GM18519 (cell line): ENCODE results near the gene CHDH.

ENCODE experiments used
- ATAC-seq: cut with Tn5 transposase; IDR thresholded peaks from one replicate; pipeline ENCODE4 v1.9.1; 2021; ENCODE audit warnings: mild to moderate bottlenecking, moderate library complexity; ENCODE audit not compliant: unreplicated experiment, low FRiP score

CHDH gene

DNA sequence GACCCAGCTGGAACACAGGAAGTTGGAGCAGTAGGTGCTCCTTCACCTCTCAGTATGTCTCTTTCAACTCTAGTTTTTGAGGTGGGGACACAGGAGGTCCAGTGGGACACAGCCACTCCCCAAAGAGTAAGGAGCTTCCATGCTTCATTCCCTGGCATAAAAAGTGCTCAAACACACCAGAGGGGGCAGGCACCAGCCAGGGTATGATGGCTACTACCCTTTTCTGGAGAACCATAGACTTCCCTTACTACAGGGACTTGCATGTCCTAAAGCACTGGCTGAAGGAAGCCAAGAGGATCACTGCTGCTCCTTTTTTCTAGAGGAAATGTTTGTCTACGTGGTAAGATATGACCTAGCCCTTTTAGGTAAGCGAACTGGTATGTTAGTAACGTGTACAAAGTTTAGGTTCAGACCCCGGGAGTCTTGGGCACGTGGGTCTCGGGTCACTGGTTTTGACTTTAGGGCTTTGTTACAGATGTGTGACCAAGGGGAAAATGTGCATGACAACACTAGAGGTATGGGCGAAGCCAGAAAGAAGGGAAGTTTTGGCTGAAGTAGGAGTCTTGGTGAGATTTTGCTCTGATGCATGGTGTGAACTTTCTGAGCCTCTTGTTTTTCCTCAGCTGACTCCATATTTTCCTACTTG lies 12.0 kb upstream of the CHDH start:
- ATAC-seq, result no peak

DNA sequence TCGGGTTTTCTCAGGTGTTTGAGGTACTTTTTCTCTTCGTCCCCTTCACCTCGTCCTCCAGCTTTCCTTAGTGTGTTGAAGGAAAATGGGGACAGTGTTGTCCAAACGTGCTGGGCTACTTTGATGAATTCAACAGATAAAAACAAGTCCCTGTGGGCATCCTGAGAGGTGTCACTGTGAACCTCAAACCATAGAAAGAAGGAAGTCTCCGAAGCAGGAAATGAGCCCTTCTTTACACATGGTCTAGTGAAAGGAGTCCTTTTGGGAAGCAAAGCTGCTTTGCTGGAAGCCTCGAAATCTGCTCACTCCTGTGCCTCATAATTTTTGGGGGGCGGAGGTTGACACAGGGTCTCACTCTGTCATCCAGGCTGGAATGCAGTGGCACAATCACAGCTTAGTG lies 10.7 kb upstream of the CHDH start:
- ATAC-seq, result no peak

DNA sequence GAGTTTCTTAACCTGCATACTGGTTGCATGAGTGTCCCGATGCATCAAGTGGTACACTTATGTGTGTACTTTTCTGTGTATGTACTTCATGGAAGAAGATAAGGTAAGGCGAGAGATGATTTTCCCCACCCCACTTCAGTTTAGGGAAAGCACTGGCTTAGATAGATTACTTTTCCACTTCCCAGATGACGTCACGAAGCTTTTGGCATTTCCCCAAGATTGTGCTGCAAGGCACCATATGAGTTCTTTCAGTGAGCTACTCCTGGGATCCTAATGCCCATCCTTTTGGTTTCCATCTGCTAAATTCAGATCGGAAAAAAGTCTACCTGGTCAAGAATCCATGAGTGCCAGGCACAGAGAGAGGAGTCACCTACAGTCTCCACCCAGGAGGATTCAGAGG lies 4.7 kb upstream of the CHDH start:
- no peak for ATAC-seq

- no peak for ATAC-seq
Measured at GRCh38 chr3:53849916-53850315, 3.7 kb upstream of the CHDH start.

GRCh38 chr3:53846851-53847155 lies 584 bp upstream of the CHDH start:
- no peak for ATAC-seq

DNA sequence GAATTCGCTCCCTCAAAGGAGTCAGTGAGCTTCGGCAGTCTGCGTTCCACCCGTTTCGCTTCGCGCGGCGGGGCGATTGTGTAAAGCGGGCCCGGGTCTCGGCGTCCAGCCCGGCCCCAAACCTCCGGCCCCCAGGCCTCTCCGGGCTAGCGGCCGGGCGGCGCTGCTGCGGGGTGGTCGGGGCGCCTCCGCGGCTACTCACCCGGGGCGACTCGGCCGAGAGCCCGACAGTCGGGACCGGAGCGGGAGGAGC lies 412 bp downstream of the CHDH start:
- no peak for ATAC-seq

GRCh38 chr3:53845103-53845880 lies 927 bp downstream of the CHDH start:
- ATAC-seq, result no peak

DNA sequence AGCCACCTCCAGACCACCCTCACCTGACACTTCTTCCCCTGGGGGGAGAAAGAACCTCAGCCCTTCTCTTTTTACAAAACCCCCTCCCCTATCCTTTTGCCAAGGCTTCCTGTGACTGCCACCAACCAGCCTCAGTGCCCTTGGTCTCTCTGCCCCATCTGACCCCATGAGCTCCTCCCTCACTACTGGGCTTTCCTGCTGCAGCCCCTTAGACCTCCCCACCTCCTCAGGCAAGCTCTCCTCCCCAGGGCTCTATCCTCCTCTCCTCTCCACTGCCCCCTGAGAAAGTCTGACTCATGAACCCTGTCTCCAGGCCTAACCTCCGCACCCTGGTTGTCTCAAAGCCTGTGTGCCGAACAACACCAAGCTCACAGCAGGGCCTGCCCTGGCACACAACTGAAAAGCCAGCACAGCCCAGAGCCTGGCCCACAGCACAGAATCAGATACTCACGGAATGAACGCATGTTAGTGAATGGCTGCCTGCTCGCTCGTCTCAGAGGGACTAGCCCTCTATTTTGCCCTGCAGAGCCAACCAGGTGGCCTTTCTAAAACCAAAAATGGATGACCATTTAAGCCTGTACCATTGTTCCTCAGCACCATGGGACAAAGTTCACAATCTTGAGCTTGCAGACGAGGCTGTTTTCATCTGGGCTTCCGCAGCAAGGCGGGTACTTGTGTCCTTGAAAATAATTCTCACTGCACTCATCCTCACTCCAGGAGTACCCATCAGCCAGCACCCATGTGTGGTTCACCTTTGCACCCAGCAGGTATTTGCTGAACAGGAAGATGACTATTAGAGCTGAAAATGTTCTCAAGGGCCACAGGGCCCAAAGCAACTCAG lies 1.7 kb downstream of the CHDH start:
- ATAC-seq, result no peak

GRCh38 chr3:53843195-53844177 lies 2.7 kb downstream of the CHDH start:
- ATAC-seq, result no peak

DNA sequence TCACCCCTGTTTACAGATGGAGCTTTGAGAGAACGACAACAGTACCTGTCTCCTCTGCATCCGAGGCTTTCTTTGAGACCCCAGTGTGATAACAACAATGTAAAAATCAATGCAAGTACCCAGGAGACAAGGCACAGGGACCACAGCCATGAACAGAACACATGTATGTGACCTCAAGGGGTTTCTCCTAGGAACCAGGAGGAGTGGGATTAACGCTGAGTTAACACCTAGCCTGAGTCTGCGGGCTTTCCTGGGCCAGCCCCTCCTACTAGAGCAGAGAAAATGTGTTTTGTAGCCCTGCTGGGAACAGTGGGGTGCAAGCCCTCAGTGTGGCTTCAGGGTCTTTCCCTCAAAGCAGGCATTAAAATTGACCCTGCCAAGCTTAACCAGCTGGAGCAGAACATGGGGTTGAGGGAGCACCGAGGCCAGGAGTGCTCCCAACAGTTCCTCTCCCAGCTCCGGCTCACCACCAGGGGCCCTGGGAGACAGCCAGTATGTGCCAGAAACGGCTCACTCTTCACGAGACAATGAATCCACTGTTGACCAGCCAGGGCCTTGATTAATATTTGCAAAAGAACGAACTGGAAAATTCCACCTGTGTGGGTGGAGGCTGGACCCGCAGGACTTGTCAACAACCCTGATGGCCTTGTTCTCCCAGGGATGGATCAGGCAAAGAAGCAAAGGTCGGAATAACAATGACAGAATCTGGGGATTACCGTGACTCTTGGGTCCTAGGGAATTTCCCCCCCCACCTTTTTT lies 3.6 kb downstream of the CHDH start:
- ATAC-seq, result no peak

- no peak for ATAC-seq
Measured at GRCh38 chr3:53841296-53841695, 4.9 kb downstream of the CHDH start.

DNA sequence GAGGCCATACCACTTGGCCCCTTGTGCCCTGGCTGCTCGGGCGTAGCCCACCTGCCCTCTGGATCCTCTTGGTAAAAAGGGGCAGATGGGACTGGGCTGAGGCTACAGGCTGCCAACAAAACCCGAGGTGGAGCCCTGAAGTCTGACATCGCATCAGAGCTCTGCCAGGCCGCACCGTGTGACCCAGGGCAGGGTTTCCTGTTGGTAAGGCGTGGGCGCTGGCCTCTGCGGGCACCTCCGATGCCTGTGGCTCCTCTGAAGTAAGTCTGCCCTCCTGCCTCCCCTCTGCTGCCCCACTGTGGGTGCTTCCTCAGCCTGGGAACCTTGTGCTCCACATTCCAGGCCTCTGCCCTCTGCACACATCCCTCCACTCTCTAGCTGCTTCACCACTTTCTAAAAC lies 8.9 kb downstream of the CHDH start:
- no peak for ATAC-seq

DNA sequence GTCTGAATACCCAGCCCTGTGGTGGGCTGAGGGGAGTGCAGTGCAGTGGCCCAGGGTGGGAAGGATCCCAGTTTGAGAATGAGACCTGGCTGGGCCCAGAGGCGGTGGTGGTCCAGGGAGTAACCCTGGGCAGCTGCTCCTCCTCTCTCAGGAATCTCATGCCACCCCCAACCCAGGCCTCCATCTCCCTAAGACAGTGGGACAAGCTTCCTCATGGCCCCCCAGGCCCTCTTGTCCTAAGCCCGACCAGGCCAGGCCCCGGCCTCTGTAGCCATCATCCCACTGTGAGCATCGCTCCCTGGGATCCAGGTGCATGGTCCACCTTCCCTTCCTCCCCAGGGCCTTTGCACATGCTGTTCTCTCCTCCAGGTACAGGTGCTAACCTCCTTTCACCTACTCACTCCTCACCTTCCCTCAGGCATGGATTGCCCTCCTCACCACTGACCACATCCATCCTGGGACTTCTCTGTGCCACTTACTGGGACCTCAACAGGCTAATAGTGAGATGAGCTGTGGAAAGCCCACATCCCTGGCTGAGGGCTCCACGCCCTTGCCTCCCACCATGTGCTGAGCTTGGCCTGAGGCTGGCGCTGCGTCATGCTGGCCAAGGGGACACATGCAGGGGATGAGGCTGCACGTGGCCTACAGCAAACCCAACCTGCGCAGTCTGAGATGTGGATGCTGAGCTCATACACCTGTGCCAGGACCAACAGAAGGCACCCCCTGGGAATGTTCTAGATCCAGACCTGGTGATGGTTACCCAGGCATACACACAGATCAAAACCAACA lies 9.9 kb downstream of the CHDH start:
- ATAC-seq, result no peak

DNA sequence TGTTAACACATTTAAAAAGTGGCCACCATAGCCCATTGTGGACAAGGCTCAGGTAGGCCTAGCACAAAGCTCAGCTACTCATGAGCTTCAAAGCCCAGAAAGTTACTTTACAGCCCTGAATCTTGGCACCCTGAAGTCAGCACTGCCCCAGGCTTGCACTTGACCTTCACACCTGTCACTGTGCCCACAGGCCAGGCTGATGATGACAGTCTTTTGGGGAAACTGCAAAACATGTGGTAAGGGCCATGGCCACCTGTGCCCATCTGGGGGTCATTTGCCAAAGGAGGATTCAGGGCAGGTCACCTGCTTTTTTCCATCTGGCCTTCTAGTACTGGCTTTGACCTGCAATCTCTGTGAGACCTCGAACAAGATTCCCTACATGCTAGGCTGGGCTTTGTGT lies 11.0 kb downstream of the CHDH start:
- no peak for ATAC-seq

GRCh38 chr3:53834429-53835095 lies 11.7 kb downstream of the CHDH start:
- ATAC-seq, result no peak

DNA sequence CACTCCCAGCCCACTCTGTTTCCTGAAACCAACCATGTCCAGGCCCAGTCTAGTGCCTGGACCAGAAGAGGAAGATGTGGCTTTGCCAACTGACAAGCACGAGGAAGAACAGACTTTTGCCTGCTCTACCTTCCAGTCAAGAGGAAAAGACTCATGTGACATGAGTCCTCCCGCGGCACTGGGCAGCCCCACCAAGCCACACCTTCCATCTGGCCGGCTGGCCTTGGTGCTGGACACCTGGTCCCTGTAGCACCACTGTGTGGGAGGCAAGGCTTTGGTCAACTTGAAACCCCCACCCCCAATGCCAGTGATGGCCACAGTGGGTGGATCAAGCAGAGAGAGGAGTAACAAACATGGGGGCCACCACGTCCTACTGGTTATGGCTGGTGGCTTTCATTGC lies 12.5 kb downstream of the CHDH start:
- no peak for ATAC-seq

DNA sequence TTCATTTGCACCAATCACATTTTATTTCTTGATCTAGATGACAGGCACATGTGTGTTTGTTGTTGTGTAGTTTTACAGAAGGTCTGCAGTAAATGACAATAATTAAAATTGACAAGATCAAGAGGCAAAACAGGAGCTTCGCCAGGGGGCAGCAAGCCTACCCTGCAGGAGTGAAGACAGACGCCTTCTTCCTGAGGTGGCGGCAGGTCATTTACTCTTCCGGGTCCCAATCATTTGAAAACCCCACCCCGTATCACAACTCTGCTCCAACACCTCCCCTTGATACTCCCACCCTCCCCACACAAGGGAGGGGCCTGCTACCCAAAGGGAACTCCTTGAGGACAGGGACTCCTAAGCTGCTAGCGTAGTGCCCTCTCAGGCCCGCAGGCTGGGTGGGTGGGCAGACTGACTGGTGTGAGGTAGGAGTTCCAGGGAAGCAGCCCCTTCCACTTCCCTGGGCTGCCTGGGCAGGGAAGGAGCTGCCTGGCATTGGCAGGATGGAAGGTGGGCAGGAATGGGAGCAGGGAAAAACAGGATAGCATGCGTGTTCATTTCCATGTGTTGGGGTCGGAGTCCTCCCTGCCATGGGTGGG lies 13.1 kb downstream of the CHDH start:
- no peak for ATAC-seq

DNA sequence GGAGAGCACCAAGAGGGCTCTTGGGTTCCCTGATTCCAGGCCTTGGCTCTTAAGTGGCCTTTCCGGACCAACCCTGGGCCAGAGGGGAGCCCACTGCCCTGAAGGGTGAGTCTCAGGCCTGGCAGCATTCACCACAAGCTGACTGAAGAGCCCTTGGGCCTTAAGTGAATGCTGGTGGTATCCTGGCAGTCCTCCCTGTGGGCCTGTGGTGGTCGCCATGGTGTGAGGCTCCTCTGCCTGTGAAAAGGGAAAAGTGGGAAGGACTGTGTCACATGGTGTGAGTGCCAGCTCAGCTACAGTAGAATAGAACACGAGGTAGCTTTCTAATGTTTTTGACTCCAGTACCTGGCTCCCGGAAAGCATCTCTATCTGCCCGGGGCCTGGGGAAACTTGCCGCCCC lies 15.3 kb downstream of the CHDH start:
- no peak for ATAC-seq
